ENCODE measurements around the gene MOSMO. TPM values are rescaled to one million over a fixed set of nuclear protein-coding genes. Genes with fewer than 3 reads are reported as not detected.
"Not testable (repeated sequence)": the region's sequence is repeated elsewhere in the genome, so short reads cannot be mapped to it uniquely, and the experiment has no call there.

The MOSMO gene
- total and polyA plus RNA-seq, 8 donors: 1.2 to 32.3 (median 7.7) TPM

- intact Hi-C loops (cut with DNase I; ENCODE audit: low total_unique reads): no loop called here
- DNase-seq: peak in 1 of 2 donors; percentile 15
- WGBS, 5 donors: 48 to 73% (median 56%) methylated on average over 6 of the region's 6 CpGs
- TF ChIP-seq CTCF (IDR thresholded peaks at IDR 0.05) (no peak), POLR2A (IDR thresholded peaks at IDR 0.05) (no peak), EP300 (IDR thresholded peaks at IDR 0.05) (no peak), POLR2AphosphoS5 (IDR thresholded peaks at IDR 0.05) (no peak)
- Histone ChIP-seq H3K9me3 (no peaks in the 10 kb centered on the region), H3K4me3 (no peak overlapping the region), H3K27me3 (no peaks in the 10 kb centered on the region), H3K4me1 (peaks cover 15 to 66% (median 42%) of the 10 kb centered on the region in 4 donors), H3K36me3 (no peaks in the 10 kb centered on the region), H3K27ac (peak overlapping the region in 4 of 5 donors; percentile 2 to 57 (median 48))
Observed at GRCh38 chr16:22030087-22030812, 22.3 kb downstream of the MOSMO start.

GRCh38 chr16:22031483-22032083, 23.7 kb downstream of the MOSMO start:
- Histone ChIP-seq H3K36me3 (peaks cover 0 to 6% (median 0%) of the 10 kb centered on the region in 4 donors), H3K4me3 (no peak overlapping the region), H3K4me1 (peaks cover 15 to 58% (median 33%) of the 10 kb centered on the region in 4 donors), H3K27me3 (no peaks in the 10 kb centered on the region), H3K9me3 (no peaks in the 10 kb centered on the region), H3K27ac (no peak overlapping the region)
- no peak for TF ChIP-seq CTCF (IDR thresholded peaks at IDR 0.05)
- no peak for TF ChIP-seq EP300 (IDR thresholded peaks at IDR 0.05)
- no peak for TF ChIP-seq POLR2AphosphoS5 (IDR thresholded peaks at IDR 0.05)
- TF ChIP-seq POLR2A (IDR thresholded peaks at IDR 0.05): no peak
- no peak for DNase-seq
- intact Hi-C loops (cut with DNase I; ENCODE audit: low total_unique reads): no loop called here
- WGBS, 5 donors: 31 to 83% (median 75%) methylated on average over 2 of the region's 2 CpGs

GRCh38 chr16:22034503-22034902, 26.6 kb downstream of the MOSMO start:
- Histone ChIP-seq H3K27me3 (no peaks in the 10 kb centered on the region), H3K36me3 (peaks cover 3 to 17% (median 11%) of the 10 kb centered on the region in 4 donors), H3K27ac (no peak overlapping the region), H3K4me3 (no peak overlapping the region), H3K4me1 (peaks cover 2 to 30% (median 13%) of the 10 kb centered on the region in 4 donors), H3K9me3 (no peaks in the 10 kb centered on the region)
- intact Hi-C loops (cut with DNase I; ENCODE audit: low total_unique reads): no loop called here
- whole genome bisulfite sequencing, 5 donors: 88 to 98% (median 96%) methylated on average over 3 of the region's 3 CpGs
- DNase-seq: no peak
- TF ChIP-seq POLR2A (IDR thresholded peaks at IDR 0.05): no peak
- TF ChIP-seq CTCF (IDR thresholded peaks at IDR 0.05): no peak
- TF ChIP-seq EP300 (IDR thresholded peaks at IDR 0.05): no peak
- no peak for TF ChIP-seq POLR2AphosphoS5 (IDR thresholded peaks at IDR 0.05)

- Histone ChIP-seq H3K4me1 (peaks cover 0 to 23% (median 9%) of the 10 kb centered on the region in 4 donors), H3K27me3 (no peaks in the 10 kb centered on the region), H3K9me3 (no peaks in the 10 kb centered on the region), H3K4me3 (no peak overlapping the region), H3K36me3 (peaks cover 3 to 17% (median 11%) of the 10 kb centered on the region in 4 donors), H3K27ac (no peak overlapping the region)
- 24 to 50% (median 33%) methylated on average over 2 of the region's 2 CpGs for WGBS, 5 donors
- DNase-seq: no peak
- no peak for TF ChIP-seq CTCF (IDR thresholded peaks at IDR 0.05)
- TF ChIP-seq POLR2A (IDR thresholded peaks at IDR 0.05): no peak
- TF ChIP-seq POLR2AphosphoS5 (IDR thresholded peaks at IDR 0.05): no peak
- TF ChIP-seq EP300 (IDR thresholded peaks at IDR 0.05): no peak
- intact Hi-C loops (cut with DNase I; ENCODE audit: low total_unique reads): no loop called here
Observed at GRCh38 chr16:22035153-22035552, 27.2 kb downstream of the MOSMO start.

GRCh38 chr16:22043882-22044281, 36.0 kb downstream of the MOSMO start:
- intact Hi-C loops (cut with DNase I; ENCODE audit: low total_unique reads); H3K36me3 ChIP-seq; H3K27ac ChIP-seq; DNase-seq; H3K4me1 ChIP-seq; H3K9me3 ChIP-seq; H3K4me3 ChIP-seq; H3K27me3 ChIP-seq: not testable (repeated sequence)
- WGBS, 5 donors: 85 to 94% (median 91%) methylated on average over 3 of the region's 3 CpGs

- H3K36me3 ChIP-seq; intact Hi-C loops (cut with DNase I; ENCODE audit: low total_unique reads); H3K4me3 ChIP-seq; H3K4me1 ChIP-seq; H3K9me3 ChIP-seq; H3K27ac ChIP-seq; H3K27me3 ChIP-seq; DNase-seq: not testable (repeated sequence)
- WGBS, 5 donors: 47 to 58% (median 54%) methylated on average over 5 of the region's 5 CpGs
Observed at GRCh38 chr16:22045888-22046287, 38.0 kb downstream of the MOSMO start.

Data from stomach (tissue), 9 donors.